Adipocyte (in vitro differentiated cells): ENCODE measurements around the gene MSX2.

Source experiments
- DNase-seq: peaks from one replicate; pipeline ENCODE4 v3.0.0-alpha.2; 2015; ENCODE audit warnings: low read depth
- H3K27me3 ChIP-seq: replicated peaks from 2 replicates; pipeline ENCODE4 v1.7.0; 2013; ENCODE audit warnings: mild to moderate bottlenecking, low read length, moderate library complexity; ENCODE audit not compliant: control insufficient read depth, insufficient read depth
- H3K36me3 ChIP-seq: 2 replicates; pipeline ENCODE4 v1.7.0; 2013; ENCODE audit warnings: low read length, mild to moderate bottlenecking, moderate library complexity; ENCODE audit not compliant: control insufficient read depth, insufficient read depth, severe bottlenecking
- H3K4me1 ChIP-seq: 2 replicates; pipeline ENCODE4 v1.7.0; 2013; ENCODE audit warnings: mild to moderate bottlenecking, low read length, moderate library complexity; ENCODE audit not compliant: control insufficient read depth, insufficient read depth
- H3K4me3 ChIP-seq: 2 replicates; pipeline ENCODE4 v1.7.0; 2013; ENCODE audit warnings: mild to moderate bottlenecking, low read length, moderate library complexity
- H3K9ac ChIP-seq: 2 replicates; pipeline ENCODE4 v1.7.0; 2013; ENCODE audit warnings: mild to moderate bottlenecking, low read length, moderate library complexity
- H3K9me3 ChIP-seq: 2 replicates; pipeline ENCODE4 v1.7.0; 2013; ENCODE audit warnings: mild to moderate bottlenecking, low read length, moderate library complexity; ENCODE audit not compliant: control insufficient read depth

Gene MSX2

GRCh38 chr5:174724484-174725260 is at the start of gene MSX2:
TSS of gene MSX2 (plus strand) at chr5:174724582. CDS start at chr5:174724660, 78 bp downstream.
- Histone ChIP-seq H3K9ac (peak within 1 kb of the TSS; percentile 84), H3K9me3 (no peaks in the 10 kb centered on the region), H3K4me1 (peaks cover 17% of the 10 kb centered on the region), H3K27me3 (peaks cover 50% of the 10 kb centered on the region), H3K4me3 (peak within 1 kb of the TSS; percentile 82), H3K36me3 (no peaks in the 10 kb centered on the region)
- peak; percentile 97 for DNase-seq

- no peaks in the 10 kb centered on the region for H3K4me1 ChIP-seq
- no peak overlapping the region for H3K4me3 ChIP-seq
- H3K36me3 ChIP-seq, result no peaks in the 10 kb centered on the region
- H3K27me3 ChIP-seq, result peaks cover 11% of the 10 kb centered on the region
- H3K9ac ChIP-seq, result no peak overlapping the region
- no peaks in the 10 kb centered on the region for H3K9me3 ChIP-seq
- no peak for DNase-seq
Measured at GRCh38 chr5:174675110-174675509, 49.3 kb upstream of the MSX2 start.

- no peaks in the 10 kb centered on the region for H3K4me1 ChIP-seq
- no peak for DNase-seq
- peaks cover 16% of the 10 kb centered on the region for H3K27me3 ChIP-seq
- H3K9me3 ChIP-seq, result peaks cover 2% of the 10 kb centered on the region
- H3K4me3 ChIP-seq, result no peak overlapping the region
- H3K36me3 ChIP-seq, result no peaks in the 10 kb centered on the region
- H3K9ac ChIP-seq, result no peak overlapping the region
Measured at GRCh38 chr5:174675916-174676315, 48.5 kb upstream of the MSX2 start.

- no peak for DNase-seq
- Histone ChIP-seq H3K27me3 (peaks cover 25% of the 10 kb centered on the region), H3K9ac (no peak overlapping the region), H3K9me3 (peaks cover 2% of the 10 kb centered on the region), H3K4me1 (no peaks in the 10 kb centered on the region), H3K4me3 (no peak overlapping the region), H3K36me3 (no peaks in the 10 kb centered on the region)
Measured at GRCh38 chr5:174678107-174678506, 46.3 kb upstream of the MSX2 start.

- H3K9me3 ChIP-seq, result peaks cover 2% of the 10 kb centered on the region
- DNase-seq, result no peak
Measured at GRCh38 chr5:174680901-174681565, 43.3 kb upstream of the MSX2 start.

GRCh38 chr5:174687503-174687902 is 36.9 kb upstream of the MSX2 start:
- H3K4me3 ChIP-seq, result no peak overlapping the region
- peaks cover 41% of the 10 kb centered on the region for H3K27me3 ChIP-seq
- no peak for DNase-seq
- no peak overlapping the region for H3K9ac ChIP-seq
- no peaks in the 10 kb centered on the region for H3K9me3 ChIP-seq
- no peaks in the 10 kb centered on the region for H3K36me3 ChIP-seq
- no peaks in the 10 kb centered on the region for H3K4me1 ChIP-seq

More at GRCh38 chr5:174680901-174681565, 43.3 kb upstream of the MSX2 start:
- H3K4me3 ChIP-seq, result no peak overlapping the region
- H3K36me3 ChIP-seq, result no peaks in the 10 kb centered on the region
- no peaks in the 10 kb centered on the region for H3K4me1 ChIP-seq
- H3K27me3 ChIP-seq, result peaks cover 25% of the 10 kb centered on the region
- no peak overlapping the region for H3K9ac ChIP-seq

GRCh38 chr5:174688441-174689354 is 35.7 kb upstream of the MSX2 start:
- Histone ChIP-seq H3K4me1 (peaks cover 4% of the 10 kb centered on the region), H3K4me3 (no peak overlapping the region), H3K9ac (no peak overlapping the region), H3K36me3 (no peaks in the 10 kb centered on the region), H3K9me3 (no peaks in the 10 kb centered on the region), H3K27me3 (peaks cover 52% of the 10 kb centered on the region)
- DNase-seq, result no peak

- Histone ChIP-seq H3K9ac (no peak overlapping the region), H3K36me3 (no peaks in the 10 kb centered on the region), H3K4me1 (peaks cover 4% of the 10 kb centered on the region), H3K4me3 (no peak overlapping the region), H3K27me3 (peaks cover 59% of the 10 kb centered on the region), H3K9me3 (no peaks in the 10 kb centered on the region)
- DNase-seq, result no peak
Measured at GRCh38 chr5:174690271-174690670, 34.1 kb upstream of the MSX2 start.

- H3K36me3 ChIP-seq, result no peaks in the 10 kb centered on the region
- H3K4me3 ChIP-seq, result no peak overlapping the region
- peaks cover 4% of the 10 kb centered on the region for H3K4me1 ChIP-seq
- no peaks in the 10 kb centered on the region for H3K9me3 ChIP-seq
- H3K9ac ChIP-seq, result no peak overlapping the region
- no peak for DNase-seq
- peaks cover 55% of the 10 kb centered on the region for H3K27me3 ChIP-seq
Measured at GRCh38 chr5:174692381-174692780, 32.0 kb upstream of the MSX2 start.

- no peaks in the 10 kb centered on the region for H3K9me3 ChIP-seq
- H3K9ac ChIP-seq, result no peak overlapping the region
- peak overlapping the region; percentile 13 for H3K4me3 ChIP-seq
- no peaks in the 10 kb centered on the region for H3K36me3 ChIP-seq
- H3K4me1 ChIP-seq, result peaks cover 4% of the 10 kb centered on the region
- H3K27me3 ChIP-seq, result peaks cover 49% of the 10 kb centered on the region
- DNase-seq, result no peak
Measured at GRCh38 chr5:174692982-174693422, 31.4 kb upstream of the MSX2 start.
